ENCODE measurements around the gene TIFAB.

GRCh38 chr5:135448791-135449507, 3.2 kb downstream of the TIFAB start:
- TF ChIP-seq CTCF (IDR thresholded peaks at IDR 0.05) (no peak), EP300 (IDR thresholded peaks at IDR 0.05) (no peak), POLR2A (IDR thresholded peaks at IDR 0.05) (no peak)

Measured in suprapubic skin (tissue), 3 donors.